ENCODE measurements around the gene PGAM1.
A peak's percentile ranks its signal among the peaks of the same experiment; 100 is the strongest.
"Not testable (repeated sequence)": the region's sequence is repeated elsewhere in the genome, so short reads cannot be mapped to it uniquely, and the experiment has no call there.

The PGAM1 gene

GRCh38 chr10:97475936-97476594, 50.1 kb downstream of the PGAM1 start:
- no peak overlapping the region for H2AFZ ChIP-seq (ENCODE audit: insufficient read depth, low read length, poor library complexity)
- no peaks in the 10 kb centered on the region for H3K27me3 ChIP-seq (ENCODE audit: insufficient read depth, low read length)
- H2BK5ac ChIP-seq (ENCODE audit: low read depth, low read length, poor library complexity): no peak overlapping the region
- no peak overlapping the region for H3K27ac ChIP-seq (ENCODE audit: low read depth, low read length)
- no peak overlapping the region for H3K9ac ChIP-seq (ENCODE audit: low read length)
- peak; percentile 37 to 47 for DNase-seq
- H3K4ac ChIP-seq (ENCODE audit: low read depth, low read length): no peak overlapping the region
- no peak overlapping the region for H4K8ac ChIP-seq (ENCODE audit: low read depth, low read length)
- H3K4me2 ChIP-seq (ENCODE audit: low read length): no peak overlapping the region
- H4K91ac ChIP-seq (ENCODE audit: low read depth, low read length): no peak overlapping the region
- H3K79me2 ChIP-seq (ENCODE audit: control insufficient read depth, insufficient read depth, low read length, poor library complexity): no peaks in the 10 kb centered on the region
- no peak overlapping the region for H2BK120ac ChIP-seq (ENCODE audit: insufficient read depth, low read length, poor library complexity)
- H3K14ac ChIP-seq (ENCODE audit: low read length): no peak overlapping the region
- no peak overlapping the region for H3K18ac ChIP-seq (ENCODE audit: low read length)
- no peaks in the 10 kb centered on the region for H3K9me3 ChIP-seq (ENCODE audit: insufficient read depth, low read depth, low read length)
- no peaks in the 10 kb centered on the region for H3K79me1 ChIP-seq (ENCODE audit: low read length)
- H2AK5ac ChIP-seq (ENCODE audit: low read length): no peak overlapping the region
- no peak overlapping the region for H3K23ac ChIP-seq (ENCODE audit: low read length)
- H3K4me1 ChIP-seq (ENCODE audit: control insufficient read depth in 1 of 2, insufficient read depth in 2 of 2, low read length in 2 of 2): no peaks in the 10 kb centered on the region
- no CpG with 5 or more reads among the region's 2 CpGs for WGBS (ENCODE audit: extremely low coverage, insufficient coverage, insufficient read length)
- H3K4me3 ChIP-seq (ENCODE audit: low read depth, low read length): no peak overlapping the region
- H3K36me3 ChIP-seq (ENCODE audit: control insufficient read depth in 1 of 2, insufficient read depth in 2 of 2, low read length in 2 of 2): peaks cover 32 to 56% of the 10 kb centered on the region in 2 experiments
- H4K12ac ChIP-seq (ENCODE audit: low read depth, low read length): no peak overlapping the region
- no peak overlapping the region for H2BK12ac ChIP-seq (ENCODE audit: low read length)

GRCh38 chr10:97479410-97479809, 53.4 kb downstream of the PGAM1 start:
- H2BK5ac ChIP-seq (ENCODE audit: low read depth, low read length, poor library complexity): not testable (repeated sequence)

GRCh38 chr10:97479939-97480338, 53.9 kb downstream of the PGAM1 start:
- no peak overlapping the region for H4K8ac ChIP-seq (ENCODE audit: low read depth, low read length)
- DNase-seq: no peak
- no peak overlapping the region for H2BK12ac ChIP-seq (ENCODE audit: low read length)
- H3K79me2 ChIP-seq (ENCODE audit: control insufficient read depth, insufficient read depth, low read length, poor library complexity): no peaks in the 10 kb centered on the region
- H3K36me3 ChIP-seq (ENCODE audit: control insufficient read depth in 1 of 2, insufficient read depth in 2 of 2, low read length in 2 of 2): peaks cover 23 to 44% of the 10 kb centered on the region in 2 experiments
- H3K23ac ChIP-seq (ENCODE audit: low read length): no peak overlapping the region
- H3K4me2 ChIP-seq (ENCODE audit: low read length): no peak overlapping the region
- H2AFZ ChIP-seq (ENCODE audit: insufficient read depth, low read length, poor library complexity): no peak overlapping the region
- H3K9ac ChIP-seq (ENCODE audit: low read length): no peak overlapping the region
- H4K91ac ChIP-seq (ENCODE audit: low read depth, low read length): no peak overlapping the region
- H3K4me3 ChIP-seq (ENCODE audit: low read depth, low read length): no peak overlapping the region
- no peak overlapping the region for H2BK120ac ChIP-seq (ENCODE audit: insufficient read depth, low read length, poor library complexity)
- H3K18ac ChIP-seq (ENCODE audit: low read length): peak overlapping the region; percentile 56
- no peak overlapping the region for H4K12ac ChIP-seq (ENCODE audit: low read depth, low read length)
- H3K4ac ChIP-seq (ENCODE audit: low read depth, low read length): no peak overlapping the region
- H3K79me1 ChIP-seq (ENCODE audit: low read length): no peaks in the 10 kb centered on the region
- H2BK5ac ChIP-seq (ENCODE audit: low read depth, low read length, poor library complexity): no peak overlapping the region
- H3K27ac ChIP-seq (ENCODE audit: low read depth, low read length): no peak overlapping the region
- H3K4me1 ChIP-seq (ENCODE audit: control insufficient read depth in 1 of 2, insufficient read depth in 2 of 2, low read length in 2 of 2): no peaks in the 10 kb centered on the region
- no CpG with 5 or more reads among the region's 9 CpGs for WGBS (ENCODE audit: extremely low coverage, insufficient coverage, insufficient read length)
- no peak overlapping the region for H2AK5ac ChIP-seq (ENCODE audit: low read length)
- no peaks in the 10 kb centered on the region for H3K9me3 ChIP-seq (ENCODE audit: insufficient read depth, low read depth, low read length)
- no peak overlapping the region for H3K14ac ChIP-seq (ENCODE audit: low read length)
- H3K27me3 ChIP-seq (ENCODE audit: insufficient read depth, low read length): no peaks in the 10 kb centered on the region

More at GRCh38 chr10:97479410-97479809, 53.4 kb downstream of the PGAM1 start:
- not testable (repeated sequence) for H2BK12ac ChIP-seq (ENCODE audit: low read length); H3K9ac ChIP-seq (ENCODE audit: low read length); H3K23ac ChIP-seq (ENCODE audit: low read length); H3K27me3 ChIP-seq (ENCODE audit: insufficient read depth, low read length); H3K4me2 ChIP-seq (ENCODE audit: low read length); H3K79me1 ChIP-seq (ENCODE audit: low read length); H4K12ac ChIP-seq (ENCODE audit: low read depth, low read length); H3K79me2 ChIP-seq (ENCODE audit: control insufficient read depth, insufficient read depth, low read length, poor library complexity); H3K27ac ChIP-seq (ENCODE audit: low read depth, low read length); H3K9me3 ChIP-seq (ENCODE audit: insufficient read depth, low read depth, low read length); H3K4me1 ChIP-seq (ENCODE audit: control insufficient read depth in 1 of 2, insufficient read depth in 2 of 2, low read length in 2 of 2); H4K91ac ChIP-seq (ENCODE audit: low read depth, low read length); H3K18ac ChIP-seq (ENCODE audit: low read length); H3K4ac ChIP-seq (ENCODE audit: low read depth, low read length); H2BK120ac ChIP-seq (ENCODE audit: insufficient read depth, low read length, poor library complexity); H3K4me3 ChIP-seq (ENCODE audit: low read depth, low read length); DNase-seq; H2AFZ ChIP-seq (ENCODE audit: insufficient read depth, low read length, poor library complexity); H3K14ac ChIP-seq (ENCODE audit: low read length); H4K8ac ChIP-seq (ENCODE audit: low read depth, low read length); H2AK5ac ChIP-seq (ENCODE audit: low read length)
- peaks cover 23 to 45% of the 10 kb centered on the region in 2 experiments for H3K36me3 ChIP-seq (ENCODE audit: control insufficient read depth in 1 of 2, insufficient read depth in 2 of 2, low read length in 2 of 2)
- no CpG with 5 or more reads among the region's 4 CpGs for WGBS (ENCODE audit: extremely low coverage, insufficient coverage, insufficient read length)

GRCh38 chr10:97481071-97481470, 55.1 kb downstream of the PGAM1 start:
- no peak overlapping the region for H3K4me3 ChIP-seq (ENCODE audit: low read depth, low read length)
- no peak overlapping the region for H3K18ac ChIP-seq (ENCODE audit: low read length)
- DNase-seq: peak; percentile 17 to 41
- no peak overlapping the region for H4K91ac ChIP-seq (ENCODE audit: low read depth, low read length)
- no peak overlapping the region for H3K9ac ChIP-seq (ENCODE audit: low read length)
- H3K4ac ChIP-seq (ENCODE audit: low read depth, low read length): no peak overlapping the region
- no peaks in the 10 kb centered on the region for H3K27me3 ChIP-seq (ENCODE audit: insufficient read depth, low read length)
- no peak overlapping the region for H3K27ac ChIP-seq (ENCODE audit: low read depth, low read length)
- H2BK5ac ChIP-seq (ENCODE audit: low read depth, low read length, poor library complexity): no peak overlapping the region
- no peak overlapping the region for H2AK5ac ChIP-seq (ENCODE audit: low read length)
- H4K8ac ChIP-seq (ENCODE audit: low read depth, low read length): no peak overlapping the region
- no peaks in the 10 kb centered on the region for H3K9me3 ChIP-seq (ENCODE audit: insufficient read depth, low read depth, low read length)
- no peaks in the 10 kb centered on the region for H3K79me2 ChIP-seq (ENCODE audit: control insufficient read depth, insufficient read depth, low read length, poor library complexity)
- H3K79me1 ChIP-seq (ENCODE audit: low read length): no peaks in the 10 kb centered on the region
- H2AFZ ChIP-seq (ENCODE audit: insufficient read depth, low read length, poor library complexity): no peak overlapping the region
- no peak overlapping the region for H2BK120ac ChIP-seq (ENCODE audit: insufficient read depth, low read length, poor library complexity)
- H3K14ac ChIP-seq (ENCODE audit: low read length): no peak overlapping the region
- H3K4me2 ChIP-seq (ENCODE audit: low read length): no peak overlapping the region
- no peak overlapping the region for H4K12ac ChIP-seq (ENCODE audit: low read depth, low read length)
- no peak overlapping the region for H2BK12ac ChIP-seq (ENCODE audit: low read length)
- WGBS (ENCODE audit: extremely low coverage, insufficient coverage, insufficient read length): no CpG with 5 or more reads among the region's 4 CpGs
- no peaks in the 10 kb centered on the region for H3K4me1 ChIP-seq (ENCODE audit: control insufficient read depth in 1 of 2, insufficient read depth in 2 of 2, low read length in 2 of 2)
- peaks cover 23 to 37% of the 10 kb centered on the region in 2 experiments for H3K36me3 ChIP-seq (ENCODE audit: control insufficient read depth in 1 of 2, insufficient read depth in 2 of 2, low read length in 2 of 2)
- H3K23ac ChIP-seq (ENCODE audit: low read length): no peak overlapping the region
